HFFc6 (cell line): Measurements from ENCODE around the gene LDLRAD3. TPM values are rescaled to one million over a fixed set of nuclear protein-coding genes. Genes with fewer than 3 reads are reported as not detected.

ENCODE experiments used
- DNase-seq: peaks from one replicate; pipeline ENCODE4 v3.0.0-alpha.2; 2018
- H3K27ac Mint-ChIP-seq: 2 replicates; pipeline ENCODE4 v1.8.0; 2020; ENCODE audit warnings: mild to moderate bottlenecking, mixed read lengths
- H3K27me3 Mint-ChIP-seq: 2 replicates; pipeline ENCODE4 v1.8.0; 2021; ENCODE audit warnings: mild to moderate bottlenecking, moderate library complexity, mixed read lengths; ENCODE audit not compliant: insufficient read depth
- H3K36me3 Mint-ChIP-seq: 2 replicates; pipeline ENCODE4 v1.8.0; 2021; ENCODE audit warnings: low read depth, mixed read lengths
- H3K4me1 Mint-ChIP-seq: 2 replicates; pipeline ENCODE4 v1.8.0; 2020; ENCODE audit warnings: low read depth, mixed read lengths
- H3K4me3 Mint-ChIP-seq: 2 replicates; pipeline ENCODE4 v1.8.0; 2020; ENCODE audit warnings: mild to moderate bottlenecking, moderate library complexity, mixed read lengths
- H3K9me3 Mint-ChIP-seq: 2 replicates; pipeline ENCODE4 v1.8.0; 2020; ENCODE audit warnings: mild to moderate bottlenecking, mixed read lengths
- CTCF ChIP-seq: fragments of 200-600 bp; sonication (generic); IDR thresholded peaks from 2 replicates; pipeline ENCODE4 v1.5.0; 2021; ENCODE audit warnings: antibody characterized with exemption, mild to moderate bottlenecking
- total RNA-seq, 6 experiments: library from RNA; stranded (reverse); fragmentation: NEBNext Ultra II Directional; extraction: Animal tissue kit (Norgen Biotek cat#: 25700); gene quantifications; 2 replicates in 1 of 6; 3 replicates in 5 of 6; pipeline ENCODE4 v1.2.3, GENCODE V29; 2021

Gene LDLRAD3
- total RNA-seq, 6 experiments from 2014 or later = 5.2 to 6.5 (median 5.6) TPM

- no peak for DNase-seq
- no peak for TF ChIP-seq CTCF
- Mint-ChIP-seq H3K27ac (no peak overlapping the region), H3K9me3 (no peaks in the 10 kb centered on the region), H3K4me1 (0 out of 2 replicates have a peak, but pooled peaks cover 6% of the 10 kb centered on the region), H3K36me3 (0 out of 2 replicates have a peak, but pooled peaks cover 6% of the 10 kb centered on the region), H3K27me3 (no peaks in the 10 kb centered on the region; the same call in 1 of the 2 replicates), H3K4me3 (no peak overlapping the region)
These were observed 159.0 kb downstream of the LDLRAD3 start for GRCh38 chr11:36102868-36103267.

GRCh38 chr11:36103933-36104530 is 160.2 kb downstream of the LDLRAD3 start:
- no peak for TF ChIP-seq CTCF
- no peaks in the 10 kb centered on the region for H3K9me3 Mint-ChIP-seq
- DNase-seq = no peak
- H3K27me3 Mint-ChIP-seq = no peaks in the 10 kb centered on the region; the same call in 1 of the 2 replicates
- no peak overlapping the region for H3K27ac Mint-ChIP-seq
- H3K4me3 Mint-ChIP-seq = no peak overlapping the region
- 0 out of 2 replicates have a peak, but pooled peaks cover 1% of the 10 kb centered on the region for H3K36me3 Mint-ChIP-seq
- 0 out of 2 replicates have a peak, but pooled peaks cover 6% of the 10 kb centered on the region for H3K4me1 Mint-ChIP-seq

- no peak for DNase-seq
- Mint-ChIP-seq H3K4me1 (0 out of 2 replicates have a peak, but pooled peaks cover 6% of the 10 kb centered on the region), H3K9me3 (no peaks in the 10 kb centered on the region), H3K27ac (no peak overlapping the region), H3K27me3 (no peaks in the 10 kb centered on the region; the same call in 1 of the 2 replicates), H3K4me3 (no peak overlapping the region), H3K36me3 (no peaks in the 10 kb centered on the region)
- TF ChIP-seq CTCF = no peak
These were observed 160.8 kb downstream of the LDLRAD3 start for GRCh38 chr11:36104660-36104992.

- H3K4me3 Mint-ChIP-seq = no peak overlapping the region
- 0 out of 2 replicates have a peak, but pooled peaks cover 6% of the 10 kb centered on the region for H3K4me1 Mint-ChIP-seq
- TF ChIP-seq CTCF = no peak
- no peaks in the 10 kb centered on the region for H3K9me3 Mint-ChIP-seq
- H3K27me3 Mint-ChIP-seq = peaks cover 2% of the 10 kb centered on the region
- H3K27ac Mint-ChIP-seq = no peak overlapping the region
- no peak for DNase-seq
- H3K36me3 Mint-ChIP-seq = no peaks in the 10 kb centered on the region
These were observed 162.1 kb downstream of the LDLRAD3 start for GRCh38 chr11:36105743-36106581.

- TF ChIP-seq CTCF = no peak
- no peak overlapping the region for H3K27ac Mint-ChIP-seq
- H3K27me3 Mint-ChIP-seq = peaks cover 2% of the 10 kb centered on the region
- DNase-seq = no peak
- H3K4me3 Mint-ChIP-seq = no peak overlapping the region
- peaks cover 4% of the 10 kb centered on the region; the same call in 1 of the 2 replicates for H3K36me3 Mint-ChIP-seq
- H3K4me1 Mint-ChIP-seq = 0 out of 2 replicates have a peak, but pooled peaks cover 6% of the 10 kb centered on the region
- no peaks in the 10 kb centered on the region; the same call in 1 of the 2 replicates for H3K9me3 Mint-ChIP-seq
These were observed 163.7 kb downstream of the LDLRAD3 start for GRCh38 chr11:36107547-36107946.
